Measurements from ENCODE around the gene DCUN1D1. TPM values are rescaled to one million over a fixed set of nuclear protein-coding genes. Genes with fewer than 3 reads are reported as not detected.

The DCUN1D1 gene
- total and polyA plus RNA-seq, 2 of the 8 experiments (the other 6 are each of a cell fraction or from before 2014, with no cell fraction given) = 6.8 to 70.3 TPM

DNA sequence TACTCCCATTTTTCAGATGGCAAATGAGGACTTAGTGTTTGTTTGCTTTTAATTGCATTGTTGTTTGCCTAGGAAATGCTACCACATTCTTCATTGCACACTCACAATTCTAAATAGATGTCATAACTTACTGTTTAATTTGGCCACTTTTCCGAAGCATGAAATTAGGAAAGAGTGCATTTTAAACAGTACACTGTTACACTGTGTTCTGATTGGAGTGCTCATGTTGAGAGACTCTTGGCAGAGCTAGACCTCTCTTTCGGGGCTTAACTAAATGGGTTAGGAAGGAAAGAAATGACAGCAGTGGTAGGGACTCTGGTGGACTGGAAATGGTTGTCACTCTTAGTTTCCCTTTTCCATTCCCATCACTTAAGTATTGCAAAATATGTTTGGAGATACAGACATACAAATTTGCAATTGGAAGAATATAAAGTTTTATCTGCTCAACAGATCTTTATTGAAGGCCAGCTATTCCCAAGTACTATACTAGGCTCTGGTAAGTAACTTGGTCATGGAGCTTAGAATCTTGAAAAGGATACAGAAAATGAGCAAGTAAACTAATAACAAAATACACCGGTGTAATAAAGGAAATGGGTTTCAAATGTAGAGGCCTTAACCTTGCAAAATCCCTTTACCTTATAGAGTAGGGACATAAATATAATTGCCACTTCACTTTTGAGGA, 90.2 kb downstream of the DCUN1D1 start (continued):
- TF ChIP-seq HDAC6 (IDR thresholded peaks at IDR 0.05; ENCODE audit: low read depth, low read length) = no peak
- no peak for TF ChIP-seq TCF12 (IDR thresholded peaks at IDR 0.05; ENCODE audit: low read depth, low read length)
- TF ChIP-seq SIN3A (conservative IDR thresholded peaks at IDR 0.05 in 1 of 2, IDR thresholded peaks at IDR 0.05 in 1 of 2; ENCODE audit: low read depth in 1 of 2, low read length in 2 of 2) = no peak
- TF ChIP-seq CTBP2 (IDR thresholded peaks at IDR 0.05; ENCODE audit: borderline replicate concordance, insufficient read depth, insufficient read length, low read length) = no peak

Other genes with a start within 250 kb of the DCUN1D1 start
- 26.5 and 27.2 TPM in 2 replicates for gene ATP11B, start 187.0 kb downstream of the DCUN1D1 start, total RNA-seq (2021; fragmentation: NEBNext Ultra II Directional; extraction: Animal tissue kit (Norgen Biotek cat#: 25700))
- gene ATP11B, start 187.0 kb downstream of the DCUN1D1 start, polyA plus RNA-seq (2011; rRNA removed) = 4.5 and 5.1 TPM in 2 replicates
- 21.5 and 24.6 TPM in 2 replicates for gene MCCC1, start 119.0 kb upstream of the DCUN1D1 start, total RNA-seq (2021; fragmentation: NEBNext Ultra II Directional; extraction: Animal tissue kit (Norgen Biotek cat#: 25700))
- 10.8 and 11.3 TPM in 2 replicates for gene MCCC1, start 119.0 kb upstream of the DCUN1D1 start, polyA plus RNA-seq (2011; rRNA removed)
- gene LAMP3, start 182.2 kb upstream of the DCUN1D1 start, total RNA-seq (2021; fragmentation: NEBNext Ultra II Directional; extraction: Animal tissue kit (Norgen Biotek cat#: 25700)) = 0.20 TPM in 1 of 2 replicates, not detected in the other
- gene LAMP3, start 182.2 kb upstream of the DCUN1D1 start, polyA plus RNA-seq (2011; rRNA removed) = 0.17 and 0.20 TPM in 2 replicates